HG02798 (cell line): Measurements from ENCODE around the gene STAG1.
"Not testable (repeated sequence)": the region's sequence is repeated elsewhere in the genome, so short reads cannot be mapped to it uniquely, and the experiment has no call there.

Source experiments
- ATAC-seq: cut with Tn5 transposase; IDR thresholded peaks from one replicate; pipeline ENCODE4 v1.9.1; 2021; ENCODE audit warnings: mild to moderate bottlenecking; ENCODE audit not compliant: unreplicated experiment, poor library complexity

STAG1 gene

DNA sequence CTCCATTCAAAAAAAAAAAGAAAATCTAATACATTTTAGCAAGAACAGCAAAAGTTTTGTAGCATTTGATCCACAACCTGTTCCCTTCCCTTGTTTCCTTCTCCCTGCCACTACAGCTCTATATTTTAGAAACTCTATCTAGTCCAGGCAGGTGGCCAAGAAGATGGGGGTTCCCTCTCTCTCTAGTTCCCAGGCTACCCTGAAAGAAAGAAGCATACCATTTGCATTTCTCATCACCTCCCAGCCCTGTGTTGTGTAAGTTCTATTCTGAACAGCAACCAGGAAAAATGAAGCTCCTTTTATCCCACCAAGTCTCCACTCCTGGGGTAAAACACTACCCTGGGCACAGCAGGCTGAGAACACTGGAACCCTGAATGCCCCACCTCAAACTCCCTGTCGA is 402.0 kb downstream of the STAG1 start:
- ATAC-seq, result no peak

DNA sequence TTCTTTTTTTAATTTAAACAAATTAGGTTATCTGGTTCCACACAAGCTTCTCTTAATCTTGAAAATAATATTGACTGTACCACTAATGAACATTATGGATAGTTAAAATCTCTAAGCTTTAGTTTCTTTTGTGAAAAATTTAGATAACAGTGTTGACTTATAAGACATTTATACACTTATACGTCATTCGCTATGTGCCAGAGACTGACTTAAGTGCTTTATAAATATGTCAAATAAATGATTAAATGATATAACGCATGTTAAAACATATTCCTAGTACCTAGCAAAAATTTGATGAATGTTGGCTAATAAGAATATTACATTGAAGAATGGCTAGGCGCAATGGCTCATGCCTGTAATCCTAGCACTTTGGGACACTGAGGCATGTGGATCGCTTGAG is 405.7 kb downstream of the STAG1 start:
- no peak for ATAC-seq

DNA sequence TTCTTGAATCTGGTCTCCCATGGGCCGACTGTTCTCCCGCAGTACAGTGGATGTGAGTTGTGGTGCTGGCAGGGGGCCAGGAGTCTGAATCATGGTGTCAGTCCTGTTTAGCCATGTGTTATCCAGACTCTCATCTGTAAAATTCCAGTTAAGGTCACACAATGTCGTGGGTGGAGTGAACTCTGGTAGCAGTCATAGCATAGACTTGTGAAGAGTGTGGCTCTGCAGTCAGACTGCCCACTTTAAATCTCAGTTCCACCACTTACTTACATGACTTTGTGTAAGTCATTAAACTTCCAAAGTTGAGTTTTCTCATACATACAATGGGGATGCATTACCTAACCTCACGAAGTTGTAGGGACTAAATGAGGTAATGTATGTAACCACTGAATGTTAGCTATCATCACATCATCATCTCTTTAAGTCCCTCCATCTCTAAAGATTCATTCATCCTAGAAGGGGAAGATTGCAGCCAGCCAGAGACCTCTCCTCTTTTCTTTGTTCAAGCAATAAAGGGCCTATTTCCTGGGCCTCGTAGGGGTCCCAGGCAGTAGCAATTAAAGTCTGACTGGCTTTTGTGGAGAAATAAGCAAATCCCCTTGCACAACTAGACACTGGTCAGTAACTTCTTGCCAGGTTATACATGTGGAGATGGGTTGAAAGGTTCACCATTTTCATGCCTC is 408.2 kb downstream of the STAG1 start:
- no peak for ATAC-seq

DNA sequence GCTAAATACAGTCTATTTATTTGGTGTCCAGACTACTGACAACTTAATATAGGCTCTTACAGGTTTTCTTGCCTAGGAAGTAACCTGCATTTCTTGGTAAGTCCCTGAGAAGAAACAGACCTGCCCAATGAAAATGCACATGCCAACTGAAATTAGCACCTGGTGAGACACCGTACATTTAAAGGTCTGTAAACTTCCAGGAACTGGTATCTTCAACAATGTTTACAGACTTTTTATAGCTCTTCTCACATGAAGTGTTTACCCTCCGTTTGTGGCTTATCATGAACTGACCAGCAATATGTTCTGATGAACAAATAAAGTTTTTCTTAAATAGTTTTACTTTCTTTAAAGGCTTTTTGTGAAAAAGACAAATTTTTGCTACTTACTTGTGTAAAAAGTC is 408.7 kb downstream of the STAG1 start:
- no peak for ATAC-seq

DNA sequence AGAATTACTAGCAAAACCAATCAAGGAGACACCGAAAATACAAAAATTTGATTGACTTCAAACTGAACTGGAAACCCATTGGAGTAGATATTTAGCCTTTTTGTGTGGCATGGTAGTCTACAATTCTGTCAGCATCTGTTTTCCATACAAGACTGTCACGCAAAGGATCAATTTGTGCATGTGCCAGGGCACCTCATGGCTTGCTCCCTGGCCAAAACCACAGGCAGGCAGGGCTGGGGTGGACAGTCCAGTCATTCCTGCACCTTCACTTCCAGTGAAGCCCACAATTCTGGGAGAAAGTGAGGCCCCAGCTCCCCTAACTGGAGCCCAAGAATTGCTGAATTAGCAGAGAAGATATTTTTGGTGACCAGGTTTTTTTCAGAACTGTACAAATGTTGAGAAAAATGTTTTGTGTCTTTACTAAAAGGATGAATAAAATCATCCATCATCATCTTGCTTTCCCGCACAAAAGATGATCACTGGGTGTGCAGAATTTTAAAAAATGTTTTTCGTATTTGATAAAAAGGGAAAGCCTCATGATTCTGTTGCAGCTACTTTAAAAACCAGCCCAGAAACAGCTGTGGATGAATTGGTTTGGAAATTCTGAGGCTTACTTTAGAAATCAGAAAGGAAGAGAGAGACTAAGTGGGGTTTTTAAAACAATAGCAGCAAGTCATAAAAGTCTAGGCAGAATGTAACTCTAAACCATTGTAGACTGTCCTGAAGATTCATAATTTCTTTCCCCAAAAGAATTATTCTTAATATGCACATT is 415.7 kb downstream of the STAG1 start:
- ATAC-seq, result no peak

DNA sequence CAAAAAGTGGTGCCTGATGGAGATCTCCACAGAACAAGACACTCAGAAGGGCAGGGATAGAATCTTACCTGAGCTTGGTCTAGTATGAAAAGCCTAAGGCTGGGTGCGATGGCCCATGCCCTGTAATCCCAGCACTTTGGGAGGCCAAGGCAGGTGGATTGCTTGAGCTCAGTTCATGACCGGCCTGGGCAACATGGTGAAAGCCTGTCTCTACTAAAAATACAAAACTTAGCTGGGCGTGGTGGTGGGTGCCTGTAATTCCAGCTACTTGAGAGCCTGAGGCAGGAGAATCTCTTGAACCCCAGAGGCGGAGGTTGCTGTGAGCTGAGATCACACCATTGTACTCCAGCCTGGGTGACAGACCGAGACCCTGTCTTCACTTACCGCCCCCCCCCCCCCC is 417.5 kb downstream of the STAG1 start:
- not testable (repeated sequence) for ATAC-seq

DNA sequence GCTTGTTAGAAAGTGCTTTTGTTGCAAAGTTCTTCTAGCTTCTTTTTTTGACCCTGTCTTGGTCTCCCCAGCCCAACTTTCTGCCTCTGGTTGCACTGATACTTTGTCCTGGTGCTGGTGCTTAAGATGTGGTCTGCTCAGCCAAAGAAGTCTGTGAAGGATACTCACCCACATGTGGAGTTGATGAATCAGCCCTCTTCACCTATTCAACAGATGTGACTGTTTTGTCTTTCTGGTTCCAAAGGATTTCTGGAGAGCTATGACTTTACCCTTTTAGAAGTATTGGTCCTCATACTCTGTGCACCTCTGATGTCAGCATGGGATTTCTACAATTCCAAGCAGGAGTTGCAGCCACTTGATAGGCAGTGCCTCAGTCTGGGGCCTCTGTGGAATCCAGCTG is 418.0 kb downstream of the STAG1 start:
- ATAC-seq, result no peak

DNA sequence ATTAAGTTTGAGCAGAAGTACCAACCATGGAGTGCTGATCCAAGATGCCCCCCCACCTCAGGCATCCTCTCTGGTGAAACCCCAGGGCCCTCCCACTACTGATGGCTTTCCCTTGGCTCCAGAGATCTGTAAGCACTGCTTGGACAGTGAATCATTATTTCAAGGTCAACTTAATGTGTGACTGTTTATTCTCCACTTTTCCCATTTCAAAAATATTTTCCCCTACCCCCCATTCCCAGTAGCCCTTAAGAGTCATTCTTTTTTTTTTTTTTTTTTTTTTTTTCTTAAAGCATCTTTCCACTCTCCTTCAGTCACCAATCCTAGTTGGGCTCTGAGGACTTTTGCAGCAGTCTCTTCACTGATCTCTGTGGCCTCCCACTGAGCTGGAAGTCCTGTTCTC is 419.4 kb downstream of the STAG1 start:
- no peak for ATAC-seq

DNA sequence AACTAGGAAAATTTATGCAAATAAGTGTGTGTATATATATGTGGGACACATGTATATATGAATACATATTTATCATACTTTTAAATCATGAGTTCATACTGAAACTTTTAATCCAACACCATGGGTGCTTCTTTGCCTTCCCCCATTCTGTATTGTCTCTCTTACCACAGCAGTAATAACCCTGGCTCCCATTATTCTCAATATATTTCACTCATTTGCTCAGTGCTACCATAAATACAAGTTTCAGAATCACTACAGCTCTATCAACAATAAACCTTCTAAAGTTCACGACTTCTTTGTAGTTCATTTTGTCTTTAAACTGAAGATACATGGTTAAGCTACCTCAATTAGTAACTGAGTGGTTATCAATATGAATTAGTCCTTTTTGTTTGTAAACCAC is 419.9 kb downstream of the STAG1 start:
- ATAC-seq, result no peak

DNA sequence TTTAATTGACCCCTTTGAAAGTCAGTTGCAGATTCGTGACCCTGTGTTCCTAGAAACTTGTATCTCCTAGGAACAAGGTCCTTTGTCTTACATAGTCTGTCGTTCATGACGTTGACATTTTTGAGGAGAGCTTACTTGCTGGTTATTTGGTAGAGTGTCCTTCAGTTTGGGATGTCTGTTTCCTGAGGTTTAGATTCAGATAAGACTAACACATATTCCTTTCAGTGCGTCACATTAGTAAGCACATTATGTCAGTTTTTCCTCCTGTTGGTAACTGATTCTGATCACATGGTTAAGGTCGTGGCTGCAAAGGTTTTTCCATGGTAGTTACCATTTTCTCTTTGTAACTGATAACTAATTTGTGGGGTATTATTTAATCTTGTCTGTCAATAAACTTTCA is 421.3 kb downstream of the STAG1 start:
- ATAC-seq, result no peak

DNA sequence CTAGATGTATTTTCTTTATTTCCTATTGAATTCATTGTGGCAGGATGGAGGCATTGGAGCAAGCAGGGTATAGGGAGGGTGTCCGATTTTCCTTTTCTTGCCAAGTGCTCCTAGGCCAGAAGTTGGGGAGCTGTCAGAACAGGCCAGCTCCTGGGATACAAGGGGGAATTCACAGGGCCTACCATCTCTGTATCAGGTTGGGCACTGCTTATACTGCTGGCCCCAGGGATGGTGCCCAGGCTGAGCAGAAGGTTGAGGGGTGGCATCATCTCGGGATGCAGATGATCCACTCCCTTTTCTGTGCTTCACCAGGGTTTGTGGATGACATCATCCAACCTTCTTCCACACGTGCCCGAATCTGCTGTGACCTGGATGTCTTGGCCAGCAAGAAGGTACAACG is 422.6 kb downstream of the STAG1 start:
- ATAC-seq, result no peak

DNA sequence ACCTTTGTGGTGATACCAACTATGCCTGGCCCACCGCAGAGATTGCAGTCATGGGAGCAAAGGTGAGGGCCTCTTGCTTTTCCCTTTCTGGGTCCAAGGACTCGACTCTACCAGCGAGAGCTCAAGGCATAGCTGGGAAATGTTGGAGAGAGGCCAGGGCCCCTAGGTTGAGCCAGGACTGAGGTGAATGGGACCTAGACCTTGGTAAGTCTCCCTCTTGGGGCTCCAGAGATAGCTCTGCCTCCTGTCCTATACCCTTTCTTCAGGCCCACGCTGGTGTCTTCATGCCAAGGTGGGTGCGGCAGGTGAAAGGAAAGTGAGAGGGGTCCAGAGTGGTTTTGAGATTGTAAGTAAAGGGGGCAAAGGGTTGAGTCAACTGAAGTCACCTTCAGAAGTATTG is 424.5 kb downstream of the STAG1 start:
- no peak for ATAC-seq

DNA sequence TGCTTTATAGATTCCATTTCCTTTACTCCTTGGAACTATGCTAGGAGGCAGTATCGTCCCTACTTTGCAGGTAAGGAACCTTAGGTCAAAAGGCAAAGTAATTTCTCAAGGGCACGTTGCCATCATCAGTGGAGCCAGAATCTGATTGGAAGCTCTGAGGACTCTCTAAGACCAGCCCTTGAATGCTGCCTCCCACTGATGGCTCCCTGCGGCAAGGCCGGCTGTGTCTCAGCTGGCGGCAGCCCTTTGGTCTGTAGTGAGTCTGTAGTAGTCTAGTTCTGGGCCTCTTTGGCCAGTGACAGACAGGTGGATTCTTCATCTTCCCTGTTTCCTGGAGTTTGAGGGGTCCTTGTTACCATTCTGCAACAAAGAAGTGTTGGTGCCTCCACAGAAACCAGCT is 425.9 kb downstream of the STAG1 start:
- no peak for ATAC-seq

DNA sequence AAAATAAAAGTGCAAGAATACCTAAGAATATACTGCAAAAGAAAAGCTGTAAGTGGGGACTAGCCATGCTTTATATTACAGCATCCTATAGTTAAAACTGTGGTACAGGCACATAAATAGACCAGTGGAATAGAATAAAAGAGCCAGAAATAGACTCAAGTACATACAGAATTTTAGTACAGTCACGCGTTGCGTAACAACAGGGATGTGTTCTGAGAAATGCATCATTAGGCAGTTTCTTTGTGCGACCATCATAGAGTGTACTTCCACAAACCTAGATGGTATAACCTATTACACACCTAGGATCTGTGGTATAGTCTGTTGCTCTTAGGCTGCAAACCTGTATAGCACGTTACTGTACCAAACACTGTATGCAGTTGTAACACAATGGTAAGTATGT is 440.2 kb downstream of the STAG1 start:
- no peak for ATAC-seq

DNA sequence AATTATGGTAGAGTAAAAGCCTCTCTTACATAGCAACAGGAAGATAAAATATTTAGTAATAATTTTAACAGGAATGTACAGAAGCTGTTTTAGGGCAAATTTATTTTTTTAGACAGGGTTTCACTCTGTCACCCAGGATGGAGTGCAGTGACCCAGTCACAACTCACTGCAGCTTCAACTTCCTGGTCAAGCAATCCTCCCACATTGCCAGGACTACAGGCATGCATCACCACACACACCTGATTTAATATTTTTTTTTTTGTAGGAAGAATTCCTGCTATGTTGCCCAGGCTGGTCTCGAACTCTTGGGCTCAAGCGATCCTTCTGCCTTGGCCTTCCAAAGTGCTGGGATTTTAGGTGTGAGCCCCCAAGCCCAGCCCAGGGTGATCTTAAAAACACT is 440.9 kb downstream of the STAG1 start:
- ATAC-seq, result no peak

DNA sequence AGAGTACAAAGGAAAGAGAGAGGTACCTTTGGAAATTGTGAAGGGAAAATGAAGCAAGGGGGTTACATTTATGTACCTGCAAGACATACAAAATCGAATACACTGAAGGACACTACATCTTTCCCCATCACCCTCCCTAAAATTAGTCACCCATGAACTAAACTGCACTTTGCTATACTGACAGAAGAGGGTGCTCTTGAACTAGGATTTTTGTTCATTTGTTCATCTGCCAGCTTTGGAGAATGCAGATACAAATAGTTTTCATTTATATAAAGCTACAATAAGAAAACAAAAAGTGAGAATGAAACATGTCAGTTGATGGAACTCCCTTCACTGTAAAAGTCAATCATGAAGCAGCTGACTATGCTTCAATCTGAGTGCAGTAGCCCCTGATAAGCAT is 446.3 kb downstream of the STAG1 start:
- ATAC-seq, result no peak

DNA sequence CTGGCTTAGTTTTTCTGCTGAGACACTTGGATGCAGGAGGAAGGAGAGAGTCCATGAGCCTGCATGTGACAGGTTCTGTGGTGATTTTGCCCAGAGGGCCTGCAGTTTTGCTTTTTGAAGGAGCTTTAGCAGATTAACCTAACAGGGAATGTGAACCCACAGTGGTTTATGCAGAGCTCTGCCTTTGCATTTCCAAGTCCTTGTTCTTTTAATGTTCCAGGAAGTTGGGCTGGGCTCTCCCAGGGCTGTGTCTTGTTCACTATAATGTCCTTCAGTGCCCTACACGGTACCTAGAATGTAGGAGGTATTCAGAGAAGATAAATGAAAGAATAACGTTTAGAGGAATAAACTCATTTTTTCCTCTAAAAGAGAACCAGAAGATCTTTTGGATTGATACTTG is 451.7 kb downstream of the STAG1 start:
- ATAC-seq, result no peak

DNA sequence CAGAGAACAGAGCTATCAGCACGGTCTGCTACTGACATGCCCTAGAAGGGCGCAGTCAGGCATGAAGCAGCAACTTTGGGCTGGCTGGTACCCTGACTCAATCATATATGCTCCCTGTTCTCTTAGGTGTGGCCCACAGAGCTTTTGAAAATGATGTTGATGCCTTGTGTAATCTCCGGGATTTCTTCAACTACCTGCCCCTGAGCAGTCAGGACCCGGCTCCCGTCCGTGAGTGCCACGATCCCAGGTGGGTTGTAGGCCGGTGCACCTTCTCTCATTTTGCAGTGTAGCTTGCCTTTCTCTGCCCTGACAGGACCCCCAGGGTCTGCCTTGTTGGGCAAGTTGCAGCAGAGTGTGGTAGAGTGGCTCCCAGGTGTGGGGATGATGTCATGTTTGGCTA is 454.4 kb downstream of the STAG1 start:
- ATAC-seq, result no peak

DNA sequence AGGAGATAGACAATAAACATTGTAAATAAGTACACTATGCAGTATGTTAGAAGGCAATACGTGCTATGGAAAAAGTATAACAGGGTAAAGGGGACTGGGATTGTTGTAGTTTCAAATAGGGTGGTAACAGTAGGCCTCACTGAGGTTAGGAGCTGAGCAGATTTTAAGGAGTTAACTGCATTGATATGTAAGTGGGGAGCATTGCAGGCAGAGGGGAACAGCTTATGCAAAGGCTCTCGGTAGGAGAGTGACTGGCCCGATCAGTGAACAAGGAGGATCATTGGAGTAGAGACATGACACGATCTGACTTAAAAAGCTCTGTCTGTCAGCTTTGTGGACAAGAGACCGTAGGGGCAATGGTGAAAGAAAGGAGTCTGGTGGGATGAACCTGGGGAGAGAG is 455.2 kb downstream of the STAG1 start:
- ATAC-seq, result no peak

DNA sequence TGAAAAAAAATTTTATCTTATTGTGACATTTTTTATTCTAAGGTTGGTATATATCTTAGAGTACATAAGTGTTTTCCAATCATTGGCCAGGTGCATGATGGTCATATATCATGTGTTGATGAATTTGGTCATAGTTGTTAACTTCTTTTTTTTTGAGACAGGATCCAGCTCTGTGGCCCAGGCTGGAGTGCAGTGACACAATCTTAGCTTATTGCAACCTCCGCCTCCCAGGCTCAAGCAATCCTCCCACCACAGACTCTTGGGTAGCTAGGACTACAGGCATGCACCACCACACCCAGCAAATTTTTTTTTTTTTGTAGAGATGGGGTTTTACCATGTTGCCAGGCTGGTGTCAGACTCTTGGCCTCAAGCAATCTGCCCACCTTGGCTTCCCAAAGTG is 458.0 kb downstream of the STAG1 start:
- ATAC-seq, result no peak

DNA sequence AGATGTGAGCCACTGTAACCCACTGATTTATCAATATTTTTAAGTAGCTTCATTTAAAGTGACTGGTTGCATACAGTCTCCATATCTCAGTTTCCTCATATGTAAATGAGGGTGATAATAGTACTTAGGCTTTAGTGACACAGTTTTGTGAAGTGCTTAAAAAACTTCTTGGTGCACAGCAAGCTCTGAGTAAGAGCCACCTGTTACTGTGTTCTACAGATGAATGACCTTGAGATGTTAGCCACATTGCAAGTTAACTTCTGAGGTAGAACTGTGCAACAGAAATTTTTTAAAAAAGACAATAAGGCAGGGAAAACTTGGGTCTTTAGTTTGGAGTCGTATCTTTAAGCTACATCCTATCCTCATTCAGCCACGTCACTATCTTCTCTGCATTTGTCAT is 458.9 kb downstream of the STAG1 start:
- ATAC-seq, result no peak

DNA sequence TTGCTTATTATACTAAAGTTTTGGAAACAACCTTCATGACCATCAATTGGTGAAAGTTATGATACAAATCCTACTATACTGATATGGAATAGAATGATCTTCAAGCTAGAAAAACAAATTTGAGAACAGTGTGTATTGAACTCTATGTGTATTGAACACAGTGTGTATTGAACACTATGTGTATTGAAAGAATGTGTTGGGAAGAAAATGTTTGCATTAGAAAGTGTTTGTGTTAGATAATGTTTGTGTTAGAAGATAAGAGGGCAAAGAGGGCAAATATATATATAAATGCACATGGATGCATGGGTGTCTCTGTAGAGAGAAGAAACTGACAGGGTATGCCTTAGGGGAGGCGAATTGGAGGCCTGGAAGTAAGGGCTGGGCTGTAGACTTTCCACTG is 459.7 kb downstream of the STAG1 start:
- no peak for ATAC-seq
